WI38 (cell line): ENCODE data around the gene IKBIP.
A peak's percentile ranks its signal among the peaks of the same experiment; 100 is the strongest.

Experiments used
- H3K4me3 ChIP-seq: 2 replicates; pipeline ENCODE4 v1.5.1; 2011; ENCODE audit warnings: low read depth, mild to moderate bottlenecking, control low read depth, low read length
- TF ChIP-seq, protein P1 (sequence below): IDR thresholded peaks from 2 replicates; pipeline ENCODE4 v1.5.1; 2012; ENCODE audit warnings: low read depth, mild to moderate bottlenecking, control low read depth, low read length

Gene IKBIP

DNA sequence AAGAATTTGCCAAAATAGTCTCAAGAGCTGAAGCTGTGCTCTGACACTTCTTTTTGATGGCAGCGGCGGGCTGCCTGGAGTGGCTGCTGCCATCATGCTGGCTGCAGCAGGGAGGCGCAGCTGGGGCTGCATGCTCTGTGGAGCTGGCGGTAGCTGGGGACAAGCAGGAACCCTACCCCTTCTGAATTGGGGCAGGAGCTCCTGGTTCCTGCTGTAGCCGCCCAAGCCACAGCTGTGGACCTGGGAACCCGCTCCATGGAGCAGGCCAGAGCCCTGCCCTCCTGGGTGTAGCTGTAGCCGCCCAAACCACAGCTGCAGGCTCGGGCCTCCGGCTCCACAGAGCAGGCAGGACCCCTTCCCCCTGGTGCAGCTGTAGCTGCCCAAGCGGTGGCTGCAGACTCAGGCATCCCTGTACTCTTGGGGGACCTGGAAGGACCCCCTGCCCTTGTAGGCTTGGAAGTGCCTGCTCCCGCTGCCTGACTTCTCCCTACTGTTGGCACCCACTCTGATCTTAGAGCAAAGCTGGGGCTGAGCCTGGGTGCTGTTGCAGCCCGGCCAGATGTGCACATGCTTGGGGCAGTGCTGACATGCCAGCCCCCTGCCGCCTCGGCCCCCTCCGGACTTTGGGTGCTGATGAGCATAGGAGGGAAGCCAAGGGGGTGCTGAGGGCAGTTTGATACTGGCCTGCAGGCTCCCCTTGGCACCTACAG is 33.8 kb upstream of the IKBIP start:
- TF ChIP-seq, protein P1, sequence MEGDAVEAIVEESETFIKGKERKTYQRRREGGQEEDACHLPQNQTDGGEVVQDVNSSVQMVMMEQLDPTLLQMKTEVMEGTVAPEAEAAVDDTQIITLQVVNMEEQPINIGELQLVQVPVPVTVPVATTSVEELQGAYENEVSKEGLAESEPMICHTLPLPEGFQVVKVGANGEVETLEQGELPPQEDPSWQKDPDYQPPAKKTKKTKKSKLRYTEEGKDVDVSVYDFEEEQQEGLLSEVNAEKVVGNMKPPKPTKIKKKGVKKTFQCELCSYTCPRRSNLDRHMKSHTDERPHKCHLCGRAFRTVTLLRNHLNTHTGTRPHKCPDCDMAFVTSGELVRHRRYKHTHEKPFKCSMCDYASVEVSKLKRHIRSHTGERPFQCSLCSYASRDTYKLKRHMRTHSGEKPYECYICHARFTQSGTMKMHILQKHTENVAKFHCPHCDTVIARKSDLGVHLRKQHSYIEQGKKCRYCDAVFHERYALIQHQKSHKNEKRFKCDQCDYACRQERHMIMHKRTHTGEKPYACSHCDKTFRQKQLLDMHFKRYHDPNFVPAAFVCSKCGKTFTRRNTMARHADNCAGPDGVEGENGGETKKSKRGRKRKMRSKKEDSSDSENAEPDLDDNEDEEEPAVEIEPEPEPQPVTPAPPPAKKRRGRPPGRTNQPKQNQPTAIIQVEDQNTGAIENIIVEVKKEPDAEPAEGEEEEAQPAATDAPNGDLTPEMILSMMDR = no peak

GRCh38 chr12:98674841-98675240 is 30.3 kb upstream of the IKBIP start:
- TF ChIP-seq, protein P1 = no peak
- no peak overlapping the region for H3K4me3 ChIP-seq

More for the DNA sequence above, 33.8 kb upstream of the IKBIP start:
- H3K4me3 ChIP-seq = no peak overlapping the region

DNA sequence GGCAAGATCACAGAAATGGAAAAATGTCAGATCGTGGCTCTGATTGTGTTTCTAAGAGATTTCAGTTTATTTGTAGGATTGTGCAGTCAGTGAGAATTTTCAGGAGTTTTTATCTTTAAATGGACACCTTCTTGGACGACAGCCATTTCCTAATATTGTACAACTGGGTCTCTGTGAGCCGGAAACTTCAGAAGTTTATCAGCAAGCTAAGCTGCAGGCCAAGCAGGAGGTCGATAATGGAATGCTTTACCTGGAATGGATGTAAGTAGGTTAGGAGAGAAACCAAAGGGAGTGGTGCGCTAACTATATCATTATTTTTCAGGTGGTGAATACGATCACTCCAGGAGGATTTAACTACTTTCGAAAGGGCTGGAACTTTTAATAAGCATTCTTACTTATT is 26.9 kb upstream of the IKBIP start:
- TF ChIP-seq, protein P1 = no peak
- H3K4me3 ChIP-seq = no peak overlapping the region

- H3K4me3 ChIP-seq = no peak overlapping the region
- TF ChIP-seq, protein P1 = no peak
These were observed 25.2 kb upstream of the IKBIP start for GRCh38 chr12:98669751-98670150.

DNA sequence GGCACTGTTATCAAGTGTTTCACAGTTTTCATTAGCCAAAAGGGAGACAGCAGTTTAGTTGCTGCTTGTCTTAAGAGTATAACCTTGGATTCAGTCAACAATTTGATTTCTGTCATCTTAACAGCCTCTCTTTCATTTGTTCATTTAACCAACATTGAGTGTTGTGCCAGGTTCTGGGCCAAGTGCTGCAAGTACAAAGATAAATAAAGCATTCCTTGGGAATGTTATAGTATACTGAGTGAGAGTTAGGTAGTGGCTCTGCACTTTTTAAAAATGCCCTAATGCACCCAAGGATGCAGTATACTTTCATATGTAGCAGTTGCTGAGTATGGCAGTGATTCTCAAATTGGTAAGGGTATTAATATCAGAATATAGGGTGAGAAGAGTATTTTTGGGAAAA is 15.9 kb upstream of the IKBIP start:
- H3K4me3 ChIP-seq = no peak overlapping the region
- TF ChIP-seq, protein P1 = no peak

DNA sequence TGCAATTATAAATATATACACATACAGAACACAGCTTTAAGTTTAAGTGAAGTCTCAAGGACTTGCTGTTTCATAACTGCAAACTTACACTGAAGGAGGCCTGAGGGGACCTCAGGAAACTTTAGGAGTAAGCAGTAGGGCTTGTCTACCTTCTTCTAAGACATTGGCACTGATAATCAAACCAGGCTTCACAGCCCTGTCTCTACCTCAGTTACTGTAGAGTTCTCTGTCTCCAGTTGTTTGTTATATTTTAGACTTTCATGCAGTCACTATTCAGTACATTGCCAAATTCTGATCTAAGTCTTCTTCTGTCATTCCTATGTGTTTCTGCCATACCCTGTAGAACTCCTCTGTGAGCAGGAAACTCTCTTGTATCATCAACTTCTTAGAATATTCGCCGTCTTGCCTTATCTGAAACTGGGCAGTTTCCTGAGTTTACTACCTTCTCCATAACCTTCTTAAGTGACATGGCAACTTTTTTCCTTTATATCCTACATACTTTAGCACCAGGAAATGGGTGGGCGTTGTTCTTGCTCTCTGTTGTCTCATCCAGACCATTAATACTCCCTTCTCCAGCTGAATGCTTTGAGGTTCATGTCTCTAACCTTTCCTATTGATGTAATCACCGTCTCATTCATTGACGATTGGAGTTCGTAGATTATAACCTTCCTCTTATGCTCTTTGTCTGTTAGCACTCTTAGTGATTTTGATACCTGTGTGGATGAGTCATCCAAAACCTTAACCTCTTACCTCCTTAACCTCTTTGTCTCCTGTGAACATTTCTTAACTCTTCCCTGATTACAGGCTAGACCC is 11.9 kb upstream of the IKBIP start:
- TF ChIP-seq, protein P1 = no peak
- H3K4me3 ChIP-seq = no peak overlapping the region

DNA sequence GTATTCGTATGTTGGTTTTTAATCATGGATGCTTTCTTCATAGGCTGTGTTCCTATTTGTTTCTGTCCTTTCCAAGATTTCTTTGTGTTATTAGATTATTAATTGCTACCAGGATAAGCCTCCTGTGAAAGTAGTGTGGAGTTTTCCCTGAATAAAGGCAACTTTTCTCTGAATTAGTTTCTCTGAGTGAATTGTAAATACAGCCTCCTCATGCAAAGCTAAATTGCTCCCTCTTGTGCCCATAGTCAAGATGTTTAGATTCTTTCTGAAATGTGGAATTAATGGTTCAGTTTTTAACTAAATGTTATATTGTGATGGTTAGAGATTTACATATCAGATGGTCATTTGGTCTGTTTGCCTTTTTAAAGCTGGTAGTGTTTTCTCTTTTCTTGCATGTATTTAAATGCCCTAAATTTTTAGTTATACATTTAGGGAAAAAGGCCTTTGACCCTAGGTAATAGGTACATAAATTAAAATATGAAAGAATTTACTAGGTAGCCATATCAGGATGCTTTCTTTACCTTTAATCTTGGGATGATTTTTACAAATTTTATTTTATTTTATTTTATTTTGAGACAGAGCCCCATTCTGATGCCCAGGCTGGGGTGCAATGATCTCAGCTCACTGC is 9.4 kb upstream of the IKBIP start:
- H3K4me3 ChIP-seq = no peak overlapping the region
- TF ChIP-seq, protein P1 = peak; percentile 46; the same call in 1 of the 2 replicates
